OCI-LY7 (cell line): ENCODE results near the gene SFT2D1. TPM values are rescaled to one million over a fixed set of nuclear protein-coding genes. Genes with fewer than 3 reads are reported as not detected.

Experiments used
- BruUV-seq: library from RNA; stranded (reverse); fragments of 400-500 nt; replicated peaks from 2 replicates; lab custom pipeline; 2021; lab: Mats Ljungman, UMichigan
- CTCF ChIA-PET: fragments of 300-600 bp; sonication (Branson Sonifier 250); formaldehyde crosslinking; loops from one replicate; lab custom pipeline; 2022; ENCODE audit warnings: antibody characterized with exemption; ENCODE audit not compliant: unreplicated experiment; lab: Charles Lee
- POLR2A ChIA-PET: fragments of 300-600 bp; sonication (Branson Sonifier 250); formaldehyde crosslinking; loops from one replicate; lab custom pipeline; 2022; ENCODE audit warnings: antibody characterized with exemption; lab: Charles Lee
- DNase-seq: peaks from one replicate; pipeline ENCODE4 v3.0.0-alpha.2; 2015; ENCODE audit warnings: low spot score
- H2AFZ ChIP-seq: fragments of 200-600 bp; sonication (generic), shearing (Covaris generic); 2 replicates; pipeline ENCODE4 v1.6.1; 2014; ENCODE audit warnings: mild to moderate bottlenecking, antibody characterized with exemption, low read length, moderate library complexity
- H3K27ac ChIP-seq: fragments of 200-600 bp; sonication (generic); 2 replicates; pipeline ENCODE4 v1.5.1; 2014; ENCODE audit warnings: mixed run types, low read depth, mild to moderate bottlenecking, moderate library complexity, low read length, inconsistent platforms; ENCODE audit not compliant: poor library complexity, severe bottlenecking
- H3K36me3 ChIP-seq: fragments of 200-600 bp; sonication (generic); 2 replicates; pipeline ENCODE4 v1.6.1; 2014; ENCODE audit warnings: mild to moderate bottlenecking, antibody characterized with exemption, low read length, moderate library complexity, mixed read lengths; ENCODE audit not compliant: insufficient read depth
- H3K4me1 ChIP-seq: fragments of 200-600 bp; sonication (generic); 2 replicates; pipeline ENCODE4 v1.5.1; 2014; ENCODE audit warnings: mild to moderate bottlenecking, low read length; ENCODE audit not compliant: insufficient read depth, poor library complexity, severe bottlenecking
- H3K4me2 ChIP-seq: fragments of 200-600 bp; sonication (generic); 2 replicates; pipeline ENCODE4 v1.6.1; 2014; ENCODE audit warnings: mild to moderate bottlenecking, low read length
- H3K4me3 ChIP-seq: fragments of 200-600 bp; sonication (generic); 2 replicates; pipeline ENCODE4 v1.5.1; 2014; ENCODE audit warnings: mild to moderate bottlenecking, low read depth, low read length; ENCODE audit not compliant: poor library complexity, severe bottlenecking
- H3K79me2 ChIP-seq: fragments of 200-600 bp; sonication (generic); 2 replicates; pipeline ENCODE4 v1.6.1; 2016; ENCODE audit warnings: low read depth, mild to moderate bottlenecking, low read length, moderate library complexity, mixed read lengths; ENCODE audit not compliant: insufficient read depth
- H3K9me2 ChIP-seq: fragments of 200-600 bp; sonication (generic); 2 replicates; pipeline ENCODE4 v1.6.1; 2016; ENCODE audit warnings: mild to moderate bottlenecking, low read length, mixed read lengths; ENCODE audit not compliant: insufficient read depth
- H3K9me3 ChIP-seq: fragments of 200-600 bp; sonication (generic); 2 replicates; pipeline ENCODE4 v1.6.1; 2014; ENCODE audit warnings: mild to moderate bottlenecking, mixed run types, low read length, mixed read lengths
- H4K20me1 ChIP-seq: fragments of 200-600 bp; sonication (generic); 2 replicates; pipeline ENCODE4 v1.6.1; 2014; ENCODE audit warnings: mild to moderate bottlenecking, antibody characterized with exemption, low read length, moderate library complexity, mixed read lengths; ENCODE audit not compliant: insufficient read depth
- CTCF ChIP-seq: fragments of 200-600 bp; sonication (generic); conservative IDR thresholded peaks from 2 replicates; pipeline ENCODE4 v1.5.1; 2014; ENCODE audit warnings: mild to moderate bottlenecking, antibody characterized with exemption, low read length, moderate library complexity, mixed read lengths
- EZH2phosphoT487 ChIP-seq: fragments of 200-600 bp; sonication (generic); IDR thresholded peaks from 2 replicates; pipeline ENCODE4 v1.6.1; 2018; ENCODE audit warnings: low read depth, borderline replicate concordance, mild to moderate bottlenecking, mixed run types, antibody characterized with exemption, low read length, moderate library complexity, mixed read lengths
- intact Hi-C: fragments of 100-400 bp; cut with micrococcal nuclease; formaldehyde crosslinking; loops from one replicate; pipeline ENCODE4 v1.10.0; 2022; ENCODE audit not compliant: unreplicated experiment
- total RNA-seq, 2 experiments: library from RNA; depleted of rRNA in 1 of 2; stranded (reverse); fragments of >200 nt in 1 of 2; shearing (Covaris generic) in 1 of 2; gene quantifications; 2 replicates each; pipeline ENCODE4 v1.2.3, GENCODE V29; 2014 to 2022

The SFT2D1 gene
- total RNA-seq, 2 experiments from 2014 or later, result 43.4 to 63.9 TPM

DNA sequence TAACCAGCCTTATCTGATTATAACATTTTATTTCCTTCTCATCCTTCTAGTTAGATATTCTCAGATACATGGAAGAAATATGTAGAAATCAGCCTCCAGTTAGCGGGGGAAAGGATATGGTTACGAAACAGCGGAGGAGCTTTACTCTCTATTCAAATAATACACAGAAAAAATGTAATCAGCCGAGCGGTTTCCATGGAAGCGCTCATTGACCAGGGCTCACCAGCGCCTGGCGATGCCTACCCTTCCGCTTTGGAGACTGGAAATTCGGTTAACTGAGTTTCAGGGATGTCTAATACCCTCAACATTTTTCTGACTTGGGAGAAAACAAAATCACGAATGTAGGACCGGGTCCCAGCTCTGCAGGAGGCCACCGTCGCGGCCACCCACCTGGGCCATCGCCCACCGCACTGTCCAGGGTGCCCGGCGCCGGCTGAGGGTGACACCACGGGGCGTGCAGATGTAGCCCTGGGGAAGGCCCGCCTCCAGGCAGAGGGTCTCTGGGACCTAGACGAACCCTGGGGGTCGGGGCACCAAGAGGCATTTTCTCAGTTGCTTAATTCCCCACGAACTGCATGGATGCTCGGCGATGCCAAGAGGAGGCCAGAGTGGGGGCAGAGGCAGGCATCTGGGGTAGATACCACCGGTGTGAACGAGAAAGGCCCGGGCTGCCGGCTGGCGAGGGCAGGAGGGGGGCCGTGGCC lies 35.8 kb downstream of the SFT2D1 start:
- H3K4me2 ChIP-seq, result no peak overlapping the region
- H3K79me2 ChIP-seq, result no peaks in the 10 kb centered on the region
- no peak overlapping the region for H3K27ac ChIP-seq
- no peak overlapping the region for H3K4me3 ChIP-seq
- no peaks in the 10 kb centered on the region for H3K36me3 ChIP-seq
- intact Hi-C loops, result no loop called here
- peaks cover 20% of the 10 kb centered on the region for H3K4me1 ChIP-seq
- H3K9me2 ChIP-seq, result no peaks in the 10 kb centered on the region
- CTCF ChIA-PET, result no interaction called here
- TF ChIP-seq CTCF (no peak), EZH2phosphoT487 (no peak)
- no peaks in the 10 kb centered on the region for H4K20me1 ChIP-seq
- no TSS peak for BruUV-seq
- H2AFZ ChIP-seq, result no peak overlapping the region
- DNase-seq, result no peak
- no peaks in the 10 kb centered on the region for H3K9me3 ChIP-seq
- POLR2A ChIA-PET, result no interaction called here

DNA sequence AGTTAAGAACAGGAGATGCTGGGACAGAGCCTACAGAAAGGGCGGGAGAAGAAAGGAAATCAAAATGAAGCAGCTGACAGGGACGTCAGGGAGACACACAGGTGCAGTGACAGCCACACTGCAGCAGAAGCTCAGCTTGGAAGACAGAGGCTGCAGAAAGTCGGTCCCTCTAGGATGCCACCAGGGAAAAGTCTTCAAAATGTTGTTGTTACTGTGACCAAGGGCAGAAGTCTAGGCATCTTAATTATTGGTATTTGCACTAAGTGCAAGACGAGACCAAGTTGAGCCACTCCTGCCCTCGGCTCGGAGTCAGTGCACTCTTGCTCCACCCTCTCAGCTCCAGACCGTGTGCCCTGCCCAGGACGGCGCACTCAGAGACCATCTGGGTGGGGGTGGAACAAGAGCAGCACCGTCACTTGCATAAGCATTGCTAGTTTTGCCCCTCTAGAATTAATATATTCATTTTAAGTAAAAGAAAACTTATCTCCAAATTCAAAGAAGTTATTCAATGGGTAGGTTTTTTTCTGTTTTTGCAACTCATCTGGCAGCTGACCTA lies 36.7 kb downstream of the SFT2D1 start:
- H3K4me1 ChIP-seq, result peaks cover 20% of the 10 kb centered on the region
- ChIA-PET POLR2A (interaction anchor here (0.7 to 1.7 kb wide), 2 partner anchors 37 to 128 kb away, joined by 3 to 4 read pairs; no protein-coding TSS in a partner anchor), CTCF (no interaction called here)
- no peaks in the 10 kb centered on the region for H4K20me1 ChIP-seq
- intact Hi-C loops, result no loop called here
- peak overlapping the region; percentile 31; the same call in 1 of the 2 replicates for H3K4me2 ChIP-seq
- no peak overlapping the region for H3K4me3 ChIP-seq
- no peaks in the 10 kb centered on the region for H3K9me3 ChIP-seq
- TF ChIP-seq CTCF (no peak), EZH2phosphoT487 (no peak)
- H3K27ac ChIP-seq, result no peak overlapping the region
- BruUV-seq, result no TSS peak
- no peak for DNase-seq
- no peak overlapping the region for H2AFZ ChIP-seq
- no peaks in the 10 kb centered on the region for H3K79me2 ChIP-seq
- H3K9me2 ChIP-seq, result no peaks in the 10 kb centered on the region
- no peaks in the 10 kb centered on the region for H3K36me3 ChIP-seq

- Histone ChIP-seq H3K36me3 (no peaks in the 10 kb centered on the region), H2AFZ (no peak overlapping the region), H3K9me3 (no peaks in the 10 kb centered on the region), H3K4me2 (no peak overlapping the region), H3K4me3 (no peak overlapping the region), H3K79me2 (no peaks in the 10 kb centered on the region), H3K9me2 (no peaks in the 10 kb centered on the region), H3K4me1 (peaks cover 17% of the 10 kb centered on the region), H3K27ac (no peak overlapping the region), H4K20me1 (no peaks in the 10 kb centered on the region)
- CTCF ChIA-PET, result interaction anchor here (0.5 kb wide), 1 partner anchor 97 kb away, joined by 3 read pairs; no protein-coding TSS in a partner anchor
- POLR2A ChIA-PET, result interaction anchor here (1.3 to 1.7 kb wide), 2 partner anchors 9 to 39 kb away, joined by 3 to 4 read pairs; no protein-coding TSS in a partner anchor
- DNase-seq, result no peak
- no TSS peak for BruUV-seq
- intact Hi-C loops, result no loop called here
- TF ChIP-seq CTCF, result no peak
- TF ChIP-seq EZH2phosphoT487, result no peak
Observed at GRCh38 chr6:166304106-166304505, 38.2 kb downstream of the SFT2D1 start.
